Measurements from ENCODE around the gene ADRB1.

Gene ADRB1

DNA sequence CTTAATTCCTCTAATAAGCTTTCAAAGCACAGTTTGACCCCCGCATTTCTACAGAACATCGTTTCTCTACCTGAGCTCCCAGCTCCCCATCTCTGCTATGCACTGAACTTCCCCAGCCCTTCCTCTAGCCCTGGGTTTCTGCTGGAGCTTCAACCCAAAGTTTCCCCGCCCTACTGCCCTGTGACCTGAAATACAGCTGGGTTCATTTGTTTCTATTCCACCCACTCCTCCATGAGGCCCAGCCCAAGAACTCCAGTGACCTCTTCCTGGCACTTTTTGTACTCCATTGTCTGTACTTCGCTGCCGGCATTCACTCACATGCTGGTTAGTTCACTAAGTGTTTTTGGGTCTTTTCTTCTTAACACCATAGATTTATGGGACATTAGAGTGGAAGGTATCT is 35.8 kb downstream of the ADRB1 start:
- TF ChIP-seq, protein P1, sequence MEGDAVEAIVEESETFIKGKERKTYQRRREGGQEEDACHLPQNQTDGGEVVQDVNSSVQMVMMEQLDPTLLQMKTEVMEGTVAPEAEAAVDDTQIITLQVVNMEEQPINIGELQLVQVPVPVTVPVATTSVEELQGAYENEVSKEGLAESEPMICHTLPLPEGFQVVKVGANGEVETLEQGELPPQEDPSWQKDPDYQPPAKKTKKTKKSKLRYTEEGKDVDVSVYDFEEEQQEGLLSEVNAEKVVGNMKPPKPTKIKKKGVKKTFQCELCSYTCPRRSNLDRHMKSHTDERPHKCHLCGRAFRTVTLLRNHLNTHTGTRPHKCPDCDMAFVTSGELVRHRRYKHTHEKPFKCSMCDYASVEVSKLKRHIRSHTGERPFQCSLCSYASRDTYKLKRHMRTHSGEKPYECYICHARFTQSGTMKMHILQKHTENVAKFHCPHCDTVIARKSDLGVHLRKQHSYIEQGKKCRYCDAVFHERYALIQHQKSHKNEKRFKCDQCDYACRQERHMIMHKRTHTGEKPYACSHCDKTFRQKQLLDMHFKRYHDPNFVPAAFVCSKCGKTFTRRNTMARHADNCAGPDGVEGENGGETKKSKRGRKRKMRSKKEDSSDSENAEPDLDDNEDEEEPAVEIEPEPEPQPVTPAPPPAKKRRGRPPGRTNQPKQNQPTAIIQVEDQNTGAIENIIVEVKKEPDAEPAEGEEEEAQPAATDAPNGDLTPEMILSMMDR (IDR thresholded peaks at IDR 0.05; ENCODE audit: low read depth, low read length): no peak
- no peak overlapping the region for H3K4me3 ChIP-seq (ENCODE audit: low read depth, low read length)
- in situ Hi-C loops (cut with HindIII; ENCODE audit: low sequenced_read_pairs): no loop called here
- no peak for DNase-seq (ENCODE audit: low read depth, low spot score)

DNA sequence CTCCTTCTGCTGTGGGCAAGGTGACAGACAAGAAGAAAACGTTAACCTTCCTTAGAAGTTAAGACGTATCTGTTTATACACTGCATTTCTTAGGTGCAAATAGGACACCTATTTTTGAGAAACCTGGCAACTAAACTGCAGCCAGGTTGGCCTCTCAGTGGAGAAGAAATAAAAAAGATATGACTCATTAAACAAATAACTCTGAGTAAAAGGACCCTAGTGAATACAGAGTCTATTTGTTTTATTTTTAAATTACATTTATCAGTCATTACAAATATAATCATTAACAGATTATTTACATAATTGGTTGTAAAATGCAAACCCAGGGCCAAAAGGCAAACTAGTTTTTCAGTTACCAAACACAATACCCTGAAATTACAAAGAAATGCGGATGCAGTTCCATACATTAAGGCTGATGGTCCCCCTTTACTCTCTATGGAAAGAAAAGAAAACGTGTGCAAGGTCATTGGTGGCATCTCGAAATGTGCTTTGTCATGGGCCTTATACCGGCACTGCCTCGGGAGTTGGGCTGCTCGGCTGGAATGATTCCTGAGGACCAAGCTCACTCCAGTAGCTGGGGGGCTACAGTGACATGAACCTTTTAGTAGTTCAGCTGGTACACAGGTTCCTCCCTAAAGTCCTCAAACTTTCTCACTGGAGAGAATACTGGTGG is 38.4 kb downstream of the ADRB1 start:
- in situ Hi-C loops (cut with HindIII; ENCODE audit: low sequenced_read_pairs): no loop called here
- no peak overlapping the region for H3K4me3 ChIP-seq (ENCODE audit: low read depth, low read length)
- TF ChIP-seq, protein P1 (IDR thresholded peaks at IDR 0.05; ENCODE audit: low read depth, low read length): no peak
- DNase-seq (ENCODE audit: low read depth, low spot score): no peak

DNA sequence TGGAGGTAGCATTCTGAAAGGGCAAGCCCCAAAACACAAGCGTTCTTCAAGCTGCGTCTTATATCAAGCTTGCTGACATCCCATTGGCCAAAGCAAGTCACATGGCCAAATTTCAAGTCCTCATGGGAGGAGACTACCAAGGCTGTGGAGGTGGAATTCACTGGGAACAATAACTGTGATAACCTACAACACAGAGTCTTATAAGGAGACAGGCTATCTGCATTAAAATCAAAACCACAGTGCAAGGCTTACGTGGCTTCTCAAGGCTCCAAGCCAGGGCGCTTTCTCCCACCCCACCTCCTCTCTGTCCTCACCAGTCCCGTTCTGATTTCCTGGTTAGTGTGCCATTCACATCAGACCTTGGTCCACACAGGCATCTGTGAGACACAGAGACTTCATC is 39.4 kb downstream of the ADRB1 start:
- H3K4me3 ChIP-seq (ENCODE audit: low read depth, low read length): no peak overlapping the region
- TF ChIP-seq, protein P1 (IDR thresholded peaks at IDR 0.05; ENCODE audit: low read depth, low read length): no peak
- DNase-seq (ENCODE audit: low read depth, low spot score): no peak
- in situ Hi-C loops (cut with HindIII; ENCODE audit: low sequenced_read_pairs): no loop called here

DNA sequence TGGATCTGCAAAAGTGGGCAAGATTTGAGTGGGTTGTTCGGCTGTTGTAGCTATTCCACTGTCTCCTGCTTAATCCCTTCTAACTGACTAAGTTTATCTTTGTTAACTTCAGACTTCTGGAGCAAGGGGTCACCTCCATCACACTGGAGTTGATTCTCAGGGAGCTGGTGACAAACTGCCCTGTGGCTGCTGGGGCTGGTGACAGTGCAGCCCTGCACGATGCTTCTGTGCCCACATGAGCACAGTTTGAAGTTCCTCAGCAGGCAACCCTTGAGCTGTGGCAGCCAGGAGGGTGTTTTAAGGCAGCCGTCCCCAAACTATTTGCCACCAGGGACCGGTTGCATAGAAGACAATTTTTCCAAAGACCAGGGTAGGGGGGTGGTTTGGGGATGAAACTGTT is 40.5 kb downstream of the ADRB1 start:
- no peak overlapping the region for H3K4me3 ChIP-seq (ENCODE audit: low read depth, low read length)
- no peak for DNase-seq (ENCODE audit: low read depth, low spot score)
- in situ Hi-C loops (cut with HindIII; ENCODE audit: low sequenced_read_pairs): no loop called here
- TF ChIP-seq, protein P1 (IDR thresholded peaks at IDR 0.05; ENCODE audit: low read depth, low read length): no peak

DNA sequence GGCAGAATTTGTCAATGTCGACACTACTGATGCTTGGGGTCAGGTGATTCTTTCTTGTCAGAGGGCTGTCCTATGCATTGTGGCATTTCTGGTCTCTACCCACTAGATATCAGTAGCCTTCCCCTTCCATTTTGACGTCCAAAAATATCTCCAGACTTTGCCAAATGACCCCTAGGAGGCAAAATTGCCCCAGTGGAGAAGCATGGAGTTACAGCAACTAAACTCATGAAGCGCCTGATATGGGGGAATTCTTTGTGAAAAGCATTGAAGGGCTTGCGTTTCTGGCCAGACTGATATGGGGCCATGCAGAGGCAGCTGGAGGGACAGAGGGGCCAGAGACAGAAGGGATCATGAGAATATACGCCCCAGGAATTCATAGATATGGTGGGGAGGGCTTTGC is 43.6 kb downstream of the ADRB1 start:
- TF ChIP-seq, protein P1 (IDR thresholded peaks at IDR 0.05; ENCODE audit: low read depth, low read length): no peak
- H3K4me3 ChIP-seq (ENCODE audit: low read depth, low read length): no peak overlapping the region
- no peak for DNase-seq (ENCODE audit: low read depth, low spot score)
- in situ Hi-C loops (cut with HindIII; ENCODE audit: low sequenced_read_pairs): no loop called here

DNA sequence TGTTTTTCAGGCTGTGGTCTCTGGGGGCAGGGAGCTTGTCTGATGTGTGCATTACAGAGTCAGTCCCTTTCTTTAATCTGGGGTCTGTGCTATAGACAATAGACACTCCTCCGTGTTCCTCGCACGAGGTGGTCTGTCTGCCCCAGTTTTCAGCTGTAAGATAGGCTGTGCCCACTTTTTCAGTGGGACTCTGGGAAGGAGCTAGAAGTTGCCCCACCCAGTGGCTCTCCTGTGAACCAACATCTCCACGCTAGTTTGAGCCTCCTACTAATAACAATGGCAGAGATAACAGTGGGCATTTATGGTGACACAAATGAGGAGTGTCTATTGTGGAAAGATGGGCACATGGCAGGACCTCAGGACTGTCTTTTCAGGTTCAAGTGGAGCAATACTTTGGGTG is 44.0 kb downstream of the ADRB1 start:
- TF ChIP-seq, protein P1 (IDR thresholded peaks at IDR 0.05; ENCODE audit: low read depth, low read length): no peak
- no peak overlapping the region for H3K4me3 ChIP-seq (ENCODE audit: low read depth, low read length)
- in situ Hi-C loops (cut with HindIII; ENCODE audit: low sequenced_read_pairs): no loop called here
- DNase-seq (ENCODE audit: low read depth, low spot score): no peak
